ENCODE results near the gene NAXE.
"Not testable (repeated sequence)": the region's sequence is repeated elsewhere in the genome, so short reads cannot be mapped to it uniquely, and the experiment has no call there.

NAXE gene

GRCh38 chr1:156601122-156601830, 9.7 kb downstream of the NAXE start, which contains the start of gene GPATCH4:
Gene GPATCH4 (minus strand): TSS chr1:156601479.
- DNase-seq, result peak; percentile 87
- no peaks in the 10 kb centered on the region for H3K9me3 ChIP-seq (replicated peaks; ENCODE audit: insufficient read depth, low read length)
- no peaks in the 10 kb centered on the region for H3K9me2 ChIP-seq (replicated peaks; ENCODE audit: insufficient read depth, low read length)
- H3F3A ChIP-seq (ENCODE audit: insufficient read depth, low read length), result peaks cover 12% of the 10 kb centered on the region
- peak within 1 kb of the TSS; percentile 68 for H3K9ac ChIP-seq (ENCODE audit: low read length)
- H3K27ac ChIP-seq (ENCODE audit: low read length), result peak within 1 kb of the TSS; percentile 44
- no peaks in the 10 kb centered on the region for H3K27me3 ChIP-seq (replicated peaks; ENCODE audit: insufficient read depth, low read length)
- peaks cover 54% of the 10 kb centered on the region for H3K79me2 ChIP-seq (ENCODE audit: low read length)
- no peaks in the 10 kb centered on the region for H4K20me1 ChIP-seq (ENCODE audit: insufficient read depth, low read length)
- H3K4me2 ChIP-seq (ENCODE audit: low read depth, low read length), result peak within 1 kb of the TSS; percentile 86
- H3K36me3 ChIP-seq (replicated peaks; ENCODE audit: insufficient read depth, low read length), result peaks cover 15% of the 10 kb centered on the region; the same call in 1 of the 2 replicates
- H3K4me1 ChIP-seq (ENCODE audit: low read length), result peaks cover 12% of the 10 kb centered on the region
- peak within 1 kb of the TSS; percentile 92 for H2AFZ ChIP-seq (ENCODE audit: low read length)
- TF ChIP-seq EZH2phosphoT487 (IDR thresholded peaks at IDR 0.05; ENCODE audit: low read length), result no peak
- peak within 1 kb of the TSS; percentile 84 for H3K4me3 ChIP-seq (ENCODE audit: low read length)

- peak overlapping the region; percentile 86 for H3K4me2 ChIP-seq (ENCODE audit: low read depth, low read length)
- peaks cover 12% of the 10 kb centered on the region for H3F3A ChIP-seq (ENCODE audit: insufficient read depth, low read length)
- H3K9ac ChIP-seq (ENCODE audit: low read length), result peak overlapping the region; percentile 68
- peak overlapping the region; percentile 92 for H2AFZ ChIP-seq (ENCODE audit: low read length)
- H4K20me1 ChIP-seq (ENCODE audit: insufficient read depth, low read length), result no peaks in the 10 kb centered on the region
- peak overlapping the region; percentile 84 for H3K4me3 ChIP-seq (ENCODE audit: low read length)
- 0 out of 2 replicates have a peak, but pooled peaks cover 3% of the 10 kb centered on the region for H3K27me3 ChIP-seq (replicated peaks; ENCODE audit: insufficient read depth, low read length)
- H3K36me3 ChIP-seq (replicated peaks; ENCODE audit: insufficient read depth, low read length), result peaks cover 12% of the 10 kb centered on the region; the same call in 1 of the 2 replicates
- DNase-seq, result peak; percentile 45
- H3K4me1 ChIP-seq (ENCODE audit: low read length), result peaks cover 12% of the 10 kb centered on the region
- no peaks in the 10 kb centered on the region for H3K9me2 ChIP-seq (replicated peaks; ENCODE audit: insufficient read depth, low read length)
- H3K27ac ChIP-seq (ENCODE audit: low read length), result no peak overlapping the region; the same call in 1 of the 2 replicates
- TF ChIP-seq CTCF (IDR thresholded peaks at IDR 0.05; ENCODE audit: low read length) (no peak), EZH2 (optimal IDR thresholded peaks at IDR 0.05; ENCODE audit: low read depth, low read length) (no peak), EZH2phosphoT487 (IDR thresholded peaks at IDR 0.05; ENCODE audit: low read length) (no peak)
- H3K9me3 ChIP-seq (replicated peaks; ENCODE audit: insufficient read depth, low read length), result no peaks in the 10 kb centered on the region
- peaks cover 48% of the 10 kb centered on the region for H3K79me2 ChIP-seq (ENCODE audit: low read length)
These were observed 10.3 kb downstream of the NAXE start for GRCh38 chr1:156601892-156602291.

GRCh38 chr1:156602557-156602993, 11.0 kb downstream of the NAXE start:
- Histone ChIP-seq H2AFZ (ENCODE audit: low read length) (no peak overlapping the region), H3K9me2 (replicated peaks; ENCODE audit: insufficient read depth, low read length) (no peaks in the 10 kb centered on the region), H4K20me1 (ENCODE audit: insufficient read depth, low read length) (no peaks in the 10 kb centered on the region), H3K4me2 (ENCODE audit: low read depth, low read length) (peak overlapping the region; percentile 27; the same call in 1 of the 2 replicates), H3K27me3 (replicated peaks; ENCODE audit: insufficient read depth, low read length) (0 out of 2 replicates have a peak, but pooled peaks cover 7% of the 10 kb centered on the region), H3K4me1 (ENCODE audit: low read length) (peaks cover 12% of the 10 kb centered on the region), H3K27ac (ENCODE audit: low read length) (no peak overlapping the region), H3F3A (ENCODE audit: insufficient read depth, low read length) (peaks cover 10% of the 10 kb centered on the region), H3K9ac (ENCODE audit: low read length) (no peak overlapping the region), H3K79me2 (ENCODE audit: low read length) (peaks cover 41% of the 10 kb centered on the region), H3K36me3 (replicated peaks; ENCODE audit: insufficient read depth, low read length) (peaks cover 7% of the 10 kb centered on the region; the same call in 1 of the 2 replicates), H3K9me3 (replicated peaks; ENCODE audit: insufficient read depth, low read length) (no peaks in the 10 kb centered on the region), H3K4me3 (ENCODE audit: low read length) (no peak overlapping the region)
- peak; percentile 61 for TF ChIP-seq CTCF (IDR thresholded peaks at IDR 0.05; ENCODE audit: low read length)
- no peak for TF ChIP-seq EZH2 (optimal IDR thresholded peaks at IDR 0.05; ENCODE audit: low read depth, low read length)
- no peak for TF ChIP-seq EZH2phosphoT487 (IDR thresholded peaks at IDR 0.05; ENCODE audit: low read length)
- peak; percentile 46 for DNase-seq

- not testable (repeated sequence) for H3K27ac ChIP-seq (ENCODE audit: low read length); H2AFZ ChIP-seq (ENCODE audit: low read length); H3K36me3 ChIP-seq (replicated peaks; ENCODE audit: insufficient read depth, low read length); DNase-seq; H3K9ac ChIP-seq (ENCODE audit: low read length); H3K4me2 ChIP-seq (ENCODE audit: low read depth, low read length); H3F3A ChIP-seq (ENCODE audit: insufficient read depth, low read length); H3K4me3 ChIP-seq (ENCODE audit: low read length); H4K20me1 ChIP-seq (ENCODE audit: insufficient read depth, low read length); H3K4me1 ChIP-seq (ENCODE audit: low read length); H3K79me2 ChIP-seq (ENCODE audit: low read length); H3K9me3 ChIP-seq (replicated peaks; ENCODE audit: insufficient read depth, low read length); H3K9me2 ChIP-seq (replicated peaks; ENCODE audit: insufficient read depth, low read length)
- H3K27me3 ChIP-seq (replicated peaks; ENCODE audit: insufficient read depth, low read length), result peaks cover 26% of the 10 kb centered on the region
These were observed 15.8 kb downstream of the NAXE start for GRCh38 chr1:156607344-156607743.

Data from MM.1S (cell line).